KG1 (cell line): ENCODE results near the gene SLC4A3.
"Not testable (repeated sequence)": the region's sequence is repeated elsewhere in the genome, so short reads cannot be mapped to it uniquely, and the experiment has no call there.

Source experiments
- DNase-seq: peaks from one replicate; lab custom pipeline; 2025; lab: John Stamatoyannopoulos, UW

The SLC4A3 gene

DNA sequence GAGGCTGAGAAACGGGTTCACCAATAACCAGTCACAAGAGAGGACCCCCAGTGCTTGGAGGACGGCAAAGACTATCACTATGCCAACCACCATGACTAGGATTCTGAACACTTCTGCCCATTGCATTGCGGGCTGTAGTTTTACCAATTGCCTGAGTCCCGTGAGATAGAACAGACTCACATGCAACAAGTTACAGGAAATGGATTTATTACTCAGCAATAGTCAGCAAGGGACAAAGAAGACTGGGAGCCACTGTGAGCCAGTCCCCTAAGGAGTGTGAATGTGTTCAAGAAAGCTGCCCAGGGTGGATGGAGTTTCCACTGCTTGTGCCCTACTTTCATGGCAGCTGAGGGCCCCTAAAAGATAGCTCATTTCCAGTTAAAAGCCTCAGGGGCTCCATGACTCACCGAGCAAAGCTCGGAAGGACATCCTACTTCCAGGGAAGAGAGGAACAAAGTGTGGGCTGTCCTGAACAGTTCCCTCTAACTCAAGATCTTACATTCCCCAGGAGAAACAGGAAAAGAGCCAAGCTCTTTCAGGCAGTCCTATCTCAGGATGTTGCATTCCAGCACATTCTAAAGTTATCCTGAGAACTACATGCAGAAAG lies 54.4 kb downstream of the SLC4A3 start:
- no peak for DNase-seq

DNA sequence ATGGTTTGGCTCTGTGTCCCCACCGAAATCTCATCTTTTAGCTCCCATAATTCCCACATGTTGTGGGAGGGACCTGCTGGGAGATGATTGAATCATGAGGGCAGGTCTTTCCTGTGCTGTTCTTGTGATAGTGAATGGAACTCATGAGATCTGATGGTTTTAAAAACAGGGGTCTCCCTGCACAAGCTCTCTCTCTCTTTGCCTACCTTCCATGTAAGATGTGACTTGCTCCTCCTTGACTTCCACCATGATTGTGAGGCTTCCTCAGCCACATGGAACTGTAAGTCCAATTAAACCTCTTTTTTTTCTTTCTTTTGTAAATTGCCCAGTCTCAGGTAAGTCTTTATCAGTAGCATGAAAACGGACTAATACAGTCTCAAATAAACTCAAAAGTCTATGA lies 56.0 kb downstream of the SLC4A3 start:
- not testable (repeated sequence) for DNase-seq

DNA sequence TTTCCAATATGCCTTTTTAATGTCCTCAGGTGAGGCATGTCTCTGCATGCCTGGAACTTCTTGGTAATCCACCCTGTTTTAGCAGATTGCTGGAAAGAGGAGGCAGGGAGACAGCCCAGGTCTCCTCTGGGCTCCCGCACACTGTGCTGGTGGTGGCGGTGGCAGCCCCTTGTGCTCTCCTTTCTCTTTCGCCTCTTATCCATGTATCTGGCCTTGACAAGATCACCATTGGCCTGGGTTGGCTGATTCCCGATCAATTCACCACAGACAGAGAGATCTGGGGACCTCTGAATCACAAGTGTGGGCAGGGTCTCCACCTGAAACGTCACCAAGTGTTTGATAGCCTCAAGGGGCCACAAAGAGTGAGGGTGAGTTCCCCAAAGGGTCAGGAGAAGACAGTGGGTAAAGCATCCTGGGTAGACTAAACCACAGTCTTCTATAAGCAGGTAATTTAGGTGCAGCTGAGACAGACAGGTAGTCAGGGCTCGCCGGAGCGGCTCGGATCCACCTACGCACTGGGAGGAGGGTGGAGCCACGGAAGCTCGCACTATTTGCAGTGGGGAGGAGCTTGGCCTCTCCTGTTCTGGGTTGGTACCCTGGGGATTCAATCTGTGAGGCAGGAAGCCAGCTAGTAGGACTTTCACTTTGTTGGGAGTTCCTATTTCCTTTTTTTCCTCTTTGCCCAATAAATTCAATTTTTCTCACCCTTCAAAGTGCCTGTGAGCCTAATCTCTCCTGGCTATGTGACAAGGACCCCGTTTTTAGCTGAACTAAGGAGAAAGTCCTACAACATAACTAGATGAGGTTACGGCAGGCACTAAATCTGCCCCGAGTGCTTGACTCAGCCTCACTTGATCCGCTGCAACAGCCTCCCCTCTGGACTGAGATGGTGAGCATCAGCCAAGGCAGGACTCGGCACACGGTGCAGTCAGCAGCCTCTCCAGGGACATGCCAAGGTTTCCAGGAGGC lies 57.6 kb downstream of the SLC4A3 start:
- no peak for DNase-seq

DNA sequence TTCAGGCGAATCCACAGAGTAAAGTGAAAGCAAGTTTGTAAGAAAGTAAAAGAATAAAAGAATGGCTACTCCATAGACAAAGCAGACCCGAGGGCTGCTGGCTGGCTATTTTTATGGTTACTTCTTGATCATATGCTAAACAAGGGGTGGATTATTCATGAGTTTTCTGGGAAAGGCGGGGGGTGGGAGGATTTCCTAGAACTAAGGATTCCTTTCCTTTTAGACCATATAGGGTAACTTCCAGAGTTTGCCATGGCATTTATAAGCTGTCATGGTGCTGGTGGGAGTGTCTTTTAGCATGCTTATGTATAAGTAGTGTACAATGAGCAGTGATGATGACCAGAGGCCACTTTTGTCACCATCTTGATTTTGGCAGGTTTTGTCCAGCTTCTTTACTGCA lies 59.8 kb downstream of the SLC4A3 start:
- DNase-seq: no peak

DNA sequence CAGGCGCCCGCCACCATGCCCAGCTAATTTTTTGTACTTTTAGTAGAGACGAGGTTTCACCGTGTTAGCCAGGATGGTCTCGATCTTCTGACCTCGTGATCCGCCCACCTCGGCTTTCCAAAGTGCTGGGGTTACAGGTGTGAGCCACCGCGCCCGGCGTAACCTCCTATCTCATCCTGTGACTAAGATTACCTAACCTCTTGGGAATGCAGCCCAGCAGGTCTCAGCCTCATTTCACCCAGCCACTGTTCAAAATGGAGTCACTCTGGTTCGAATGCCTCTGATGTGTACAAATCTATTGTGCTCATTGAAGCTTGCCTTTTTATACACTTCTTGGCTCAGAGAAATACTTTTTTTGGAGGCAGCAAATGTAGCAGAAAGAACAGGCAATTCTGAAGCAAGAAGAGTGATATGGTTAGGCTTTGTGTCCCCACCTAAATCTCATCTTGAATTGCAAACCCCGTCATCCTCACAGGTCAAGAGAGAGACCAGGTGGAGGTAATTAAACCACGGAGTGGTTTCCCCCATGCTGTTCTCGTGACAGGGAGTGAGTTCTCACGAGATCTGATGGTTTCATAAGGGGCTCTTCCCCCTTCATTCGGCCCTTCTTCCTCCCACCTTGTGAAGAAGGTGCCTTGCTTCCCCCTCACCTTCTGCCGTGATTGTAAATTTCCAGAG lies 60.6 kb downstream of the SLC4A3 start:
- DNase-seq: no peak

DNA sequence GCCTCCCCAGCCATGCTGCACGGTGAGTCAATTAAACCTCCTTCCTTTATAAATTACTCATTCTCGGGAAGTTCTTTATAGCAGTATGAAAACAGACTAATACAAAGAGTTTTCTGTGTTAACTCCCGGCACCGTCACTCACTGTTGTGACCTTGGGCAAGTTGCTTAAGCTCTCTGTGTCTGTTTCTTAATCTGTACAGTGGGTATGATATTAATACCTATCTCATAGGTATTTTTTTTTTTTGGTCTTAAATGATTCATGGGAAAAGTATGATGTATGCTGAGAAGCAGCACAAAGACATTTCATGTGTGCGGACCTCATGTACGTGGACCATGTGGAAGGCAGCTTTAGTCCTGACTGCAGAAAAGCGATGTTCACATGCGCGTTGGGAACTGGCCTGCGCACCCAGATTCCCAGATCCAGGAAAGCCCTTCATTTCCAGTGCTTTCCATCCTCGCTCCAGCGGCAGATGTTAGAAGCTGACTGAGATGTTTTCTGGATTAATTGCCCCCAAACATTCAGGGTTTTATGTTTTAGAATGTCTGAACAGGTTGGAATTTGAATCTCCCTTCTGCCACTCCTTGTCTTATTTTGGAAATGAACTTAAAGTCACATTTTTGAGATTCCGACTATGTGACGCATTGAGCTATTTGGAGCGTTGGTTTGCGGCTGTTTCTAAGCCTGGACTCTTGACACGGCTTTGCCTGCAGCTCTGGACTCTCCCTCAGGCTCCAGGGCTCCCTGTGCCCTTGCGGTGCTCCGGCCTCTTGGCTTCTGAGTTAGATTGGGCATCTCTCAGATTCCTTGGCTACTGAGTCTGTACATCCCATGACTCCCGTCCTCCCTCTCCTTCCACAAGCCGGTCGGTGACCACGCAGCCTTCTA lies 61.4 kb downstream of the SLC4A3 start:
- no peak for DNase-seq

DNA sequence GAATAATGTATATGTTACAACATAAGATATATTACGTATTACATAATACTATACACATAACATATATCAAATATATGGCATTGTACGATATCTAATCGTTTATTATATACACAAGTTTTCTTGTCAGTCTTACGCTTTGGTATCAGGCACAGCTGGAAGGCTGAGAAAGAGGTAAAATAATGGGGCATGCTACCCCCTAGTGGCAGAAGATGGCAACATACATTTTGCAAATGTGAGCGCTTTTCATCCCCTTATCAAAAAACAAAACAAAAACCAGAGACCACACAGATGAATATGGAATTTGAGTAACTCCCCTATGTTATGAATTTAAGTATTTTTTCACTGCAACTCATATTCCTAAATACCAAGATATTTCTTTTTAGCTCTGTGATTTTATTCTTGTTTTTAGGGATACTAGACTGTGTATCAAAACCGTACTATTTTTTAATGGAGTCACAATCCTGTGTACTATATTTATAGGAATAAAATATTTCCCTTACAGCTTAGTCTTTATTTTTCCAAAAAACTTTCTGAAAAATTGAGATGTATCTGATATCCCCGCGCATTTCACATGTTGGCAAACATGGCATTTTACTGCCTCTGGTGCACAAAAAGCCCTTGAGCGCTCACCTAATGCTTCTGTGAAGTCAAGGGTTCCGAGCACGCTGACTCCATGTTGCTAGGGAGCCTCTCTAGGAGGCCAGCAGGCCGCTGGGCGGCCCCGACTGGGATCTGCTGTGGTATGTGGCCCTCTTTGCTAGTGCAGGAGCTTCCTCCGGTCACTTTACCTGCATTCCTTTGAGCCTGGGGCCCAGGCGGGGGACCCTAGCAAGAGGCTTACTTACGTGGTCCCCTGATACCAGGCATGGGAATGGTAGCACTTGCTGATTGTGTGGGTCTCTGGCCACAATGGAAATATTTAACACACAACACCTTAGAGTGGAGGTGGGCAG lies 62.5 kb downstream of the SLC4A3 start:
- no peak for DNase-seq

DNA sequence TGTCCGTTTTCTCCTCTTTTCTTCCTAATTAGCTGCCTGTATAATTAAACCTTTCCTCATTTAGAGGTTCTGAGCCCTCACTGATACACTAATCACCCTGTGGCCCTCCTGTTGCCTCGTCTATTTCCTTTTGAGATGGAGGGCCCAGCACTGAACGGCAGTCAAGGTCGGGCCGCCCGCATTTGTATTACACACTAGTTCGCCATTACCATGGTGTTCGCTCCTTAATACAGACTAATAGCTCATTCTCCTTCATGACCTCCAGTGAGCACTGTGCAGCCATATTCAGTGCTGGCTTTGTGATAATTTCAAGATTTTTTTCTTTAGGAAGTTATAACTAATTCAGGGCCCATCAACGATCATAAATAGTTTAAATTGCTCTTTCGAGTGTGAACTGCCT lies 64.1 kb downstream of the SLC4A3 start:
- no peak for DNase-seq
